Subcutaneous abdominal adipose tissue (tissue), 5 donors: ENCODE measurements around the gene DPP6.

Source experiments
- H3K27ac ChIP-seq: one replicate; pipeline ENCODE4 v1.7.0; 2013; ENCODE audit warnings: low read depth, mild to moderate bottlenecking, inconsistent platforms, low read length, moderate library complexity
- H3K27me3 ChIP-seq, 5 donors: one replicate each; pipeline ENCODE4 v1.7.0; 2013; ENCODE audit warnings: low read length in 5 of 5, inconsistent platforms in 1 of 5; ENCODE audit not compliant: control insufficient read depth in 5 of 5, insufficient read depth in 4 of 5
- H3K36me3 ChIP-seq, 5 donors: one replicate each; pipeline ENCODE4 v1.7.0; 2013; ENCODE audit warnings: low read length in 5 of 5; ENCODE audit not compliant: control insufficient read depth in 5 of 5, insufficient read depth in 5 of 5
- H3K4me1 ChIP-seq, 5 donors: one replicate each; pipeline ENCODE4 v1.7.0; 2013; ENCODE audit warnings: low read length in 5 of 5, mild to moderate bottlenecking in 3 of 5, moderate library complexity in 1 of 5; ENCODE audit not compliant: control insufficient read depth in 5 of 5, insufficient read depth in 5 of 5
- H3K4me3 ChIP-seq, 5 donors: one replicate each; pipeline ENCODE4 v1.7.0; 2013; ENCODE audit warnings: low read length in 5 of 5, low read depth in 1 of 5
- H3K9ac ChIP-seq, 5 donors: one replicate each; pipeline ENCODE4 v1.7.0; 2013; ENCODE audit warnings: low read length in 5 of 5, mild to moderate bottlenecking in 4 of 5, moderate library complexity in 3 of 5
- H3K9me3 ChIP-seq, 5 donors: one replicate each; pipeline ENCODE4 v1.7.0; 2013; ENCODE audit warnings: low read length in 5 of 5; ENCODE audit not compliant: control insufficient read depth in 5 of 5
- donor health status: healthy.
- donor health status: healthy.
- donor health status: healthy.
- donor health status: healthy.
- donor health status: healthy.

Gene DPP6

DNA sequence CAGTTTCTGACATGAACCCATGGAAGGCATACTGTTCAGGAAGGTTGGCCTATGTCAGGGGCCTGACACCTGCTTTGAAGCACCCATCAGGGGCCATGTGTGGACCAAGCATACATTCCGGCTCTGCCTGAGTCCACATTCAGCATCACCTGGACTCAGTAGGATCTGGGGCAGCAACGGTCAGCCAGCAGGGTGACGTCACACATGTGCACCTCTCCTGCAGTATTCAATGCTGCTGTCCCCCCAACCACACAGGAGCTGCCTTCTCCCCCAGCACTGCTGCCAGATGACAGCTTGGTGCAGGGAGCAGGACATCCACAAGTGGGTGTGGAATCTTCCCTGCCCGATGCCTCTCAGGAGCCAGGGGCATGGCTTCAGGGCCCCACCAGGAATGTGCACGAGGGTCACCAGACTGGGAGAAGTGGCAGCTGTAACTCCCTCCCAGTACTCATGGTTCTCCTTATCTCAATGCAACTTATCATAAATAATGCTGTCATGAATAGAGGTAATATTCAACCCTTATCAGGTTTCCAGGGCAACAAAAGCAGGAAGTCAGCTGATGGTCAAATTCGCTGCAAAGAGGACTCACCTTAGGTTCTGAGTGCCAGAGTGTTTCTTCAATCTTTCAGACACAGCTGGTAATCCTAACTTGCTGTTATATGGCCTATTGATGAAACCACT, 657.8 kb downstream of the DPP6 start:
- no peak overlapping the region for H3K4me3 ChIP-seq
- H3K4me1 ChIP-seq: peaks cover 0 to 10% (median 0%) of the 10 kb centered on the region in 5 donors
- no peaks in the 10 kb centered on the region for H3K36me3 ChIP-seq
- H3K9me3 ChIP-seq: peaks cover 0 to 10% (median 8%) of the 10 kb centered on the region in 5 donors
- no peak overlapping the region for H3K27ac ChIP-seq
- no peak overlapping the region for H3K9ac ChIP-seq
- H3K27me3 ChIP-seq: no peaks in the 10 kb centered on the region

DNA sequence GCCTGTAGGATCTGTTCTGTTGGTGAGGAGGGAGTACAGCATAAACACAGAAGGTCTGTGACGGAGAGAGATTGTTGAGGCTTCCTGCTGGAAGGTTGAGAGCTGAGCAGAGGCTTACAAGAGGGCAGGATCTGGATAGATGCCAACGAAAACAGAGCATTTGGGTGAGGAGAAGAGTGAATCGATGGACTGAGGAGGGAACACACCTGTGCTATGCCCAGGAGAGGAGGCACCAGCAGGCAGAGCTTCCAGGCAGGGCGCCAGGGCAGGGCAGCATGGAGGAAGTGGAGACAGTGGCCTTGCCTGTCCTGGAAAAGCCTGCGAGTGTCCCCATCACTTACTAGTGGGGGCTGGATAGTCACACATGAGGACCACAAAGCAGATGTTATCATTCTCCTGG, 667.8 kb downstream of the DPP6 start:
- Histone ChIP-seq H3K4me3 (no peak overlapping the region), H3K9me3 (no peaks in the 10 kb centered on the region), H3K36me3 (no peaks in the 10 kb centered on the region), H3K27me3 (peaks cover 0 to 3% (median 0%) of the 10 kb centered on the region in 5 donors), H3K9ac (no peak overlapping the region), H3K27ac (no peak overlapping the region), H3K4me1 (no peaks in the 10 kb centered on the region)

- no peak overlapping the region for H3K9ac ChIP-seq
- peaks cover 0 to 5% (median 4%) of the 10 kb centered on the region in 5 donors for H3K9me3 ChIP-seq
- no peak overlapping the region for H3K27ac ChIP-seq
- H3K36me3 ChIP-seq: no peaks in the 10 kb centered on the region
- no peaks in the 10 kb centered on the region for H3K4me1 ChIP-seq
- H3K4me3 ChIP-seq: no peak overlapping the region
- peaks cover 0 to 3% (median 0%) of the 10 kb centered on the region in 5 donors for H3K27me3 ChIP-seq
Measured at GRCh38 chr7:154721086-154721485, 668.9 kb downstream of the DPP6 start.

DNA sequence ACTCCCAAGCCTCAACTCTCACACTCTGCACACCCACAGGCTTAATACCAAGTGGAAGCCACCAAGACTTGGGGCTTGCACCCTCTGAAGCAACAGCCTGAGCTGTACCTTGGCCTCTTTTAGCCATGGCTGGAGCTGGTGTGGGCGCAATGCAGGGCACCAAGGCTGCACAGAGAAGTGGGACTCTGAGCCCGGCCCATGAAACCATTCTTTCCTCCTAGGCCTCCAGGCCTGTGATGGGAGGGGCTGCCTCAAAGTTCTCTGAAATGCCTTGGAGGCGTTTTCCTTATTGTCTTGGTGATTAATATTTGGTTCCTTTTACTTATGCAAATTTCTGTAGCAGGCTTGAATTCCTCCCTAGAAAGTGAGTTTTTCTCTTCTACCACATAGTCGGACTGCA, 674.2 kb downstream of the DPP6 start:
- Histone ChIP-seq H3K4me1 (no peaks in the 10 kb centered on the region), H3K4me3 (no peak overlapping the region), H3K36me3 (no peaks in the 10 kb centered on the region), H3K27ac (no peak overlapping the region), H3K9me3 (peaks cover 0 to 13% (median 7%) of the 10 kb centered on the region in 5 donors), H3K27me3 (no peaks in the 10 kb centered on the region), H3K9ac (no peak overlapping the region)

GRCh38 chr7:154729056-154729455, 676.9 kb downstream of the DPP6 start:
- H3K9me3 ChIP-seq: peaks cover 0 to 13% (median 7%) of the 10 kb centered on the region in 5 donors
- no peaks in the 10 kb centered on the region for H3K4me1 ChIP-seq
- no peak overlapping the region for H3K27ac ChIP-seq
- H3K36me3 ChIP-seq: no peaks in the 10 kb centered on the region
- no peak overlapping the region for H3K4me3 ChIP-seq
- peaks cover 0 to 2% (median 0%) of the 10 kb centered on the region in 5 donors for H3K27me3 ChIP-seq
- no peak overlapping the region for H3K9ac ChIP-seq

GRCh38 chr7:154735766-154736165, 683.6 kb downstream of the DPP6 start:
- no peak overlapping the region for H3K27ac ChIP-seq
- H3K4me1 ChIP-seq: no peaks in the 10 kb centered on the region
- H3K27me3 ChIP-seq: peaks cover 0 to 2% (median 0%) of the 10 kb centered on the region in 5 donors
- H3K4me3 ChIP-seq: no peak overlapping the region
- no peaks in the 10 kb centered on the region for H3K36me3 ChIP-seq
- H3K9me3 ChIP-seq: peaks cover 0 to 3% (median 0%) of the 10 kb centered on the region in 5 donors
- no peak overlapping the region for H3K9ac ChIP-seq

DNA sequence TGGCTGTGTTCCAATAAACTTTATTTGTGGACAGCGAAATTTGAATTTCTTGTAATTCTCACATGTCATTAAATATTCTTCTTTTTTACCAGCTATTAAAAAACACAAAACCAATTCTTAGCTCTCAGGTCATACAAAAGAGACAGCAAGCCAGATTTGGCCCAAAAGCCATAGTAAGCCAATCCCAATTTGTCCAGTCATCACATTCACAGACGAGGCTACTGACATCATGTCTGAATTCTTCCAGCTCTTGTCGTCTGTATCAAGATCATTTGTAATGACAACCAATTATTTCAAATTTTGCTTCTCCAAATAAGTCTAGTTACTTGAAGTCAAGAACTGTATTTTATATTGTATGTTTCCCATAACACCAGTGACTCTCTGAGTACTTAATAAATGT, 684.2 kb downstream of the DPP6 start:
- Histone ChIP-seq H3K4me1 (no peaks in the 10 kb centered on the region), H3K9me3 (peaks cover 0 to 3% (median 0%) of the 10 kb centered on the region in 5 donors), H3K9ac (no peak overlapping the region), H3K36me3 (no peaks in the 10 kb centered on the region), H3K4me3 (no peak overlapping the region), H3K27me3 (peaks cover 0 to 2% (median 0%) of the 10 kb centered on the region in 5 donors), H3K27ac (no peak overlapping the region)

- H3K9me3 ChIP-seq: peaks cover 0 to 3% (median 0%) of the 10 kb centered on the region in 5 donors
- H3K36me3 ChIP-seq: no peaks in the 10 kb centered on the region
- no peak overlapping the region for H3K27ac ChIP-seq
- no peaks in the 10 kb centered on the region for H3K4me1 ChIP-seq
- H3K27me3 ChIP-seq: peaks cover 0 to under 1% (median 0%) of the 10 kb centered on the region in 5 donors
- no peak overlapping the region for H3K9ac ChIP-seq
- H3K4me3 ChIP-seq: no peak overlapping the region
Measured at GRCh38 chr7:154738216-154738615, 686.0 kb downstream of the DPP6 start.

DNA sequence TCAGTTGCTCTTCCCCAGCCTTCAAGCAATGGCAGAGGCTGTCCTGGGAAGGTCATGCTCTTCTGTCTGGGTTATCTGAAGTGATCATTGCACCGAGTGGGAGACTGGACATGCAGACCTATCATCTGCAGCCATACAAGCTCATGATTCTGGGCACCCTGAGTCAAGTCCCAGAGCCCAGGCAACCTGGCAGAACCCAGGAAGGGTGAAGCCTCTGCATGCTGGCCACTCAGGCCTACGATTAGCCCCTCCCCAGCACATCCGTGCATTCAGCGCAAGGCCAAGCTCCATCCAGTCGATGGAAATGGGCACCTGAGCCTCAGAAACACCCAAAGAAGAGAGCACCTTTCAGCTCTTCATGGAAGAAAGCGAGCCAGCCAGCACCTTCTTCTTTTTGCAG, 688.9 kb downstream of the DPP6 start:
- Histone ChIP-seq H3K4me3 (no peak overlapping the region), H3K27me3 (peaks cover 0 to 4% (median 0%) of the 10 kb centered on the region in 5 donors), H3K4me1 (no peaks in the 10 kb centered on the region)

GRCh38 chr7:154743206-154743605, 691.0 kb downstream of the DPP6 start:
- no peaks in the 10 kb centered on the region for H3K36me3 ChIP-seq
- H3K27me3 ChIP-seq: peaks cover 0 to 4% (median 0%) of the 10 kb centered on the region in 5 donors
- no peak overlapping the region for H3K9ac ChIP-seq
- H3K4me3 ChIP-seq: no peak overlapping the region
- no peaks in the 10 kb centered on the region for H3K4me1 ChIP-seq
- H3K9me3 ChIP-seq: no peaks in the 10 kb centered on the region
- no peak overlapping the region for H3K27ac ChIP-seq

More for the DNA sequence above, 688.9 kb downstream of the DPP6 start:
- Histone ChIP-seq H3K36me3 (no peaks in the 10 kb centered on the region), H3K9me3 (no peaks in the 10 kb centered on the region), H3K9ac (no peak overlapping the region), H3K27ac (no peak overlapping the region)
